GM08714 (cell line): Measurements from ENCODE around the gene ASTL.

Source experiments
- H3K4me3 ChIP-seq: fragments of 200-500 bp; sonication (Bioruptor generic); 2 replicates; pipeline ENCODE4 v1.5.1; 2014; ENCODE audit warnings: mild to moderate bottlenecking, low read length, inconsistent platforms
- ZNF274 ChIP-seq: IDR thresholded peaks from 2 replicates; pipeline ENCODE4 v1.6.1; 2012; ENCODE audit warnings: mild to moderate bottlenecking, low read depth, low read length

Gene ASTL

DNA sequence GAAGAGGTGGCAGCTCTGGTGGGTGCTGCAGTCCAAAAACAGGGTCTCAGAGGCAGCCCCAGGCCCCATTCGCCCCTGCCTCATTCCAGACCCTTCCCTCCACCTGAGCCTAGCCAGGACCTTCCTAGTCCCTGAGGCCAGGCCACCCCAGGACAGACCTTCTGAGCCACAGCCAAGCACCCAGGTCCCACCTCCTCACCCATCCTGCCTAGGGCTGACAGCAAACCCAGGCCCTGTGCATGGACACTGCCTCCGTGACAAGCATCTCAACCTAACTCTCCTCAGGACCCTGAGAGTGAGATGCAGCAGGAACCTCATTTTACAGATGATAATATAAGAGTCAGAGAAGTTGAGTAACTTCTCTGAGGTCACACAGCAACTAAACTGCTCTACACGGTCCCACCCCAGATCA lies 37.4 kb downstream of the ASTL start:
- no peak overlapping the region for H3K4me3 ChIP-seq
- TF ChIP-seq ZNF274, result no peak

DNA sequence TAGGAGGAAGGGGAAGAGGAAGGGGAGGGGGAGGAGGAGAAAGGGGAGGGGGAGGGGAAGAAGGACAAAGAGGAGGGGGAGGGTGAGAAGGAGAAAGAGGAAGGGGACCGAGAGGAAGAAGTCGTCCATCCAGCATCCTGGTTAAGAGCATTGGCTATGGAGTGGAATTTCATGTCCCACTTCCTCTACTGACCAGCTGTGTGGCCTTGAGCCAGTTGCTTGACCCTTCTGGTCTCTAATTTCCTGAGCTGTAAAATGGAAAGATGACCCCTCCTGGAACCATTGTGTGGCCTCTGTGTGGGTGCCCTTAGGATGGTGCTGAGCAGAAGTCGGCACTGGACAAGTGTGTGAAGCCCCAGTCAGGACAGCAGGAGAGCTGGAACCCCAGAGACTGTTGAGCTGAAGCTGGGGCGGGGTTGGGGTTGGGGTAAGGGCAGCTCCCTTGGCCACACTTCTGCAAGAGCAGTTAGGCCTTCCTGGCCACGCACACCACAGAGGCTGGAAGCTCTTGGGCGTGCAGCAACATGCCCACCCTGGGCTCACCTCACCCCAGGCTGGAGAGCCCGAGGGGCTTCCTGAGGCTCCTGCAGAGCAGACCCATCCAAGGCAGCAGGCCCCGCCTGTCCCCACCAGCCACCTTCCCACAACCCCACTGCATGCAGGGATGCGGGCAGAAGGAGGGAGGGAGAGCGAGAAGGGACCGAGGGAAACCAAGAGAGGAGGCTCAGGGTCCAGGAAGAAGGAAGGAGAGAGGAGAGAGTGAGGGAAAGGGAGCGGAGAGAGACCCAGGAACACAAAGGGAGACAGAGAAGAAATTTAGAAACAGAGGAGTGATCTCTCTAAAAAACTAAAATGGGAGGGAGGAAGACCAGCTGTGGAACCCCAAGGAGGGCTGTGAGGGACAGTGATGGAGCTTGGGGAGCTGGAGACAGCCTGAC lies 38.2 kb downstream of the ASTL start:
- TF ChIP-seq ZNF274, result no peak

DNA sequence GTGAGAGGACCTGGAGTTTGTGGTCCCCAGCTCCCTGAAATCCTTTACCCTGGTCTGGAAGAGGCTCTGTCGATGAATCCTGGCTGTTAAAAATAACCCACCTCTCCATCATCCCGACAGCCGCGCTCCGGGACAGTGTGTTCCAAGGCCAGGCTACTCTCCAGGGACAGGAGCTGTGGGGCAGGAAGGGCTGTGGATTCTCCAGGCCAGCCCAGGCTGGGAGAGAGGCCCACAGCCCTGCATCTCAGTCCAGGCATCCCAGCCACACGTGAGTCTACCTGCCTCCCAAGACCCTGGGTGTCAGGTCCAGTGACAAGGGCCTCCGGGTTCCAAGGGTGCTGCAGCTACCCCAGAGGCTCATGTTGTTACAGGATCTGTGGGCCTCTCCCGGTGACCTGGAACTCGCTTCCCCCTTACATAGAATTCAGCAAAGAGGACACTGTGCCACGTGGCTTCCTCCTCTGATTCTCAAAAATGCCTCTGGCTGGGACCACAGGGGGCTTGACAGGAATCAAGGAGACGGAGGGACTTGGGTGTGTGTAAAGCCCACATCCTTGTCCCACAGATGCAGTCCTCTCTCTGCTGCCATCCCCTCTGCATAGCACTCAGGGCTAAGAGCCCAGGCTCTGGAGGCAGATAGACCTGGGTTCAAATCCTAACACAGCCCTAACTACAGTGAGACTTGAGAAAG lies 39.3 kb downstream of the ASTL start:
- no peak overlapping the region for H3K4me3 ChIP-seq
- TF ChIP-seq ZNF274, result no peak

More for the DNA sequence above, 38.2 kb downstream of the ASTL start:
- H3K4me3 ChIP-seq, result no peak overlapping the region

DNA sequence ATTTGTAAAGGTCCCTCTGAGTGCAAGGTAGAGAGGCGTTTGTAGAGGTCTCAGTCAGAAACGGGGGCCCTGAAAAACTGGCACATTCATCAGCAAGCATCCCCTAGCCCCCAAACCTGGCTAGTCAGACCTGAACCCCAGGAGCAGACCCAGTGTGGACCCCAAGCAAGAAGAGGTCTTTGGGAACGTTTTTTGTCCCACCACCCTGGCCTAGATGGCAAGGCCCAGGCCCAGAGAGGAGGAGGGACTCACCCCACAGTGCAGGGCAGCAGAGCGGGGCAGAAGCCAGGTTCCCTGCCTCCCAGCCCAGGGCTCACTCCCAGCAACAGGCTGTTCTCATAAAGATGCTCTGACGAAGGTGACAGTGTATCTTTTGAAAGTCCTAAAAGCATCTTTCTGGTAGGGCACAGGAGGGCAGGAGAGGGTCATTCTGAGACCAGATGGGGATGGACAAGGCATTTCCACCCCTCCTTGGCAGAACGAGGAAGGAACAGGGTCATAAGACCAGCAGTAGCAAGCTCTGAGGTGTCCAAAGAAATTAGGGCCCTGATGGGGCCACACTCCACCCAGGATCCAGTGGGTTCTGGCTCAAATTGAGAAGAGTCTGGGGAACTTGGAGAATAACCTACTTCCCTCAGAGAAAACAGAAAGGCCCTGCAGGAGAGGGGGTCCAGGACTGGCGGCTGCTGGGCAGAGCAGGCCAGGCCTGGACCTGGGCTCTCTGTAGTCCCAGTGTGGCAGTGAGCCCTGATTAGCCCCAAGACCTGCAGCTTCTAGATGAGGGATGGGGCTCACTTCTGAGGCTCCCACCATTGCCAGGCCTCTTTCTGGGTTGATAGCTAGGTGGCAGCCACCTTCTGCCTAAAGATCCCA lies 40.1 kb downstream of the ASTL start:
- TF ChIP-seq ZNF274, result no peak
- H3K4me3 ChIP-seq, result no peak overlapping the region

DNA sequence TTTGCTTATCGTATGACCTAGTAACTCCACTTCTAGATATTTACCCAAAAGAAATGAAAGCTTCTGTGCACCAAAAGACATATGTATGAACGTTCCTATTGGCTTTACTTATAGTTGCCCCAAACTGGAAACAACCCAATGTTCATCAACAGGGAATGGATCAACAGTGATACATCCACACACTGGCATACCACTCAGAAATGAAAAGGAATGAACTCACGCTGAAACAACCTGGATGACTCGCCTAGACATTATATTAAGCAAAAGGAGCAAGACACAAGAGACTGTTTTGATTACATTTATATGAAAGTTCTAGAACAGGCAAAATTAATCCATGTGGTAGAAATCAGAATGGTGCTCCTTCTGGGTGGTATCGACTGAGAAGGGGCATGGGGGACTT lies 40.9 kb downstream of the ASTL start:
- TF ChIP-seq ZNF274, result no peak
- H3K4me3 ChIP-seq, result no peak overlapping the region

DNA sequence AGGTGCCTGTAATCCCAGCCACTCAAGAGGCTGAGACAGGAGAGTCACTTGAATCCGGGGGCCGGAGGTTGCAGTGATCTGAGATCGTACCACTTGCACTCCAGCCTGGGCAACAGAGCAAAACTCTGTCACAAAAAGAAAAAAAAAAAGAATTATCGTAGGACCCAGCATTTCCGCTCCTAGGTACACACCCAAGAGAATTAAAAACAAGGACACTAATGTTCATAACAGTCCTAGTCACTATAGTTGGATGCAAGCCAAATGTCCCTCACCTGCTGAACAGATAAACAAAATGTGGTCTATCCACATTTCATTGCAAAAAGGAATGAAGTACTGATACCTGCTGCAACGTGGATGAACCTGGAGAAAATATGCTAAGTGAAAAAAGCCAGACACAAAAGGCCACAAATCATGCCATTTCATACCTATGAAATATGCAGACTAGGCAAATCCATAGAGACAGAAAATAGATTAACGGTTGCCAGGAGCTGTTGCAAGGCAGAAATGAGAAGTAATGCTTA lies 43.1 kb downstream of the ASTL start:
- no peak for TF ChIP-seq ZNF274
- no peak overlapping the region for H3K4me3 ChIP-seq

DNA sequence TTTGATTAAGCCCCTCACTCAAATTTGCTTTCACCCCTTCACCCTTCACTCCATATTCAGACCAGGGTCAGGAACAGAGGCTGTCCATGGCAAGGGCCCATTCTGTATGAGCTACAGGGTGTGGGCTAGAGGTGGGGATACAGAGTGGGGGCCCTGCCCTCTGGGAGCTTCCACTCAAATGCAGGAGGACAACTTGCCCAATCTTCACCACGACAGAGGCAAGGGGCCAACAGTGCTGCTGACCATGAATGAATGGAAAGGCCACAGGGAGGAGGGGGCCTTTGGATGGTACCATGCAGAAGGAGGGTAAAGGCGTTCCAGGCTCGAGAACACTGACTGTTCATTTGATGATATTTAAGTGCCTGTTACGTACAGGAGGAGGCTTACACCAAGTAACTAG lies 44.8 kb downstream of the ASTL start:
- TF ChIP-seq ZNF274, result no peak
- no peak overlapping the region for H3K4me3 ChIP-seq

DNA sequence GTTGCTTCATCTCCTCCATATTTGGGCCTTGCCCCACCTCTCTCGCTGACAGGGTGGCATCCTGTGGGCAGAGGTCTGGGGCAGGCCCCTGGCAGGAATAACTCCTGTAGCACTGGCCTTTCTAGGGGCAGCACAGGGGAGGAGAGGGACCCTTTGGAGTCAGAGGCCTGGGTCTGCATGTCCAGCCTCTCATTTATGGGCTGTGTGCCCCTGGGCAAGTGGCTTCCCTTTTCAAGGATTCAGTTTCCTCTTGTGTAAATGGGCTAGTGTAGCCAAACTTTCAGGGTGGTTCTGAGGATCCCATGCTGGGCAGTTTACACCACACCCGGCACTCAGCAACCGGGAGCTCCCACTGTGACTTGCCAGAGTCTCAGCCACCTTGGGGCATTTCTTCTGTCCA lies 45.4 kb downstream of the ASTL start:
- H3K4me3 ChIP-seq, result no peak overlapping the region
- no peak for TF ChIP-seq ZNF274

DNA sequence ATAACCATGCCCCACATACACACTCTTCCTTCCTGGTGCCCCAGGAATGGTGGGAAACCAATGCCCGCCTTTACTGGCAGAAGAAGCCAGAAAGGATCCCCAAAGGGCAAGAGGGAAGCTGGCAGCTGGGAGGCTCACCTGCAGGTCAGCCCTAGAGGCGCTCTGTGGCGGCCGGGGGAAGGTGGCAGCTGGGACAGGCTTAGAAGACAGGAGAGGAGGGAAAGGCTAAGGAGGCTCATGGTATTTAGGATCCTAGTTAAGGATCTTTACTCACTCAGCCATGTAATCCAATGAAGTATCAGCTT lies 45.8 kb downstream of the ASTL start:
- no peak for TF ChIP-seq ZNF274
- H3K4me3 ChIP-seq, result no peak overlapping the region

DNA sequence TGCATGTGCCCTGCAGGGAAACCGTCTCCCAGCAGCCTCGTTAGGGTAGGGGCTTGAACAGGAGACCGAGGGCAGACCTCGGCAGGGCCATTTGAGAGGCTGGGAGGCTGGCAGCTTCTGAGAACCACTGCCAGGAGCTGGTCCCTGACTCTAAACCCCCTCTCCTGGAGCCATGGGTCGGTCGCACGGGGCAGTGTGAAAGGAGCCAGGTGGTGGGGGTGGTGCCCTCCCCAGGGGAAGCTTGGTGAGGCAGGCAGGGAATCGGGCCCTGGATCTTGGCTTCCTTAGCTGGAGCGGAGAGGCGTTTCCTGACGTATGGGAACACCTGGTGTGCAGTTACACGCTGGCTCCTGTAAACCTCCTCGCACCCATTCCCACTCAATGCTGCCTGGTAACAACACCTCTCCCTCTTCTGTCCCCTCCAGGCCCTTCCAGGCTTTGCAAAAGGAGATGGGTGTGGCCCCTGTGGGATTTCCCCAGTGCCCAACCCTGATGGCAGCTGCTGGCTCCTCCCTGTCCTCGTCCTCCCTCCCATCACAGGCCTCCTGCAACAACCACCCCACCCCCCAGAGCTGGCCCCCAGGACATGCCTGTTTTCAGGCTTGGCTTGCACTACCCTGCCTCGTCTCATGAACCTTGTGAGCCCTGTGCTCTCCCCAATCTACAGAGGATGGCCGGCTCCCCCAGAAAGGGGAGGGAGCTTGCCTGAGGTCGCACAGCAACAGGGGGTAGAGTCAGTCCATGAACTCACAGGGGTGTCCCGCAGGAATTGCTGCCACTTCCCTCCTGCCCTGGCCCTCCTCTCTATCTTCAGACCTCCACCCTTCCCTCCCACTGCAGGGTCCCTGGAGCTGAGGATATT lies 46.4 kb downstream of the ASTL start:
- no peak overlapping the region for H3K4me3 ChIP-seq
- no peak for TF ChIP-seq ZNF274

DNA sequence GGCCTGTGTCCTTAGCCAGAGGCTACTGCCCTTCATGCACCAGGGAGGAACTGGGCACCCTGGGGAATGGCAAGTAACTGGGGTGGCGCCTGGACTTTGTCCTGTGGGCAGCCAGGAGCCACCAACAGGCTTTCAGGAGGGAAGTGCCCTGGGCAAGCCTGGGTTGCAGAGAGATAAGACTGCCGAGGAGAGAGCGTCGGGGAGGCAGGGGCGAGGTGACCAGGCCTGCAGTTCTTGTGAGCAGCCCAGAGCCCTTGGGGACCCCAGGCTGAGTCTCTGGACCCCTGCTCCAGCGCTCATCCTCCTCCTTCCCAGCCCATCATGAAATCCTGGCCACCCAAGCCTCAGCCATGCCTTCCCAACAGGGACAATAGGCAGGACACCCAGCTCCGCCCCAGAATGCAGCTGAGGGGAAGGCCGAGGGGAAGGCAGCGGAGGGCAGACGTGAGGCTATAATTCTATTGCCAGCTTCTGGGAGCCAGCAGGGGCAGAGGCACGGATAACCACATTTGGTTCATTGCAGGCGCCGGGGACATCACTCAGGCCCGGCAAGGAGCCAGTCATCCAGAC lies 47.1 kb downstream of the ASTL start:
- no peak overlapping the region for H3K4me3 ChIP-seq
- no peak for TF ChIP-seq ZNF274

DNA sequence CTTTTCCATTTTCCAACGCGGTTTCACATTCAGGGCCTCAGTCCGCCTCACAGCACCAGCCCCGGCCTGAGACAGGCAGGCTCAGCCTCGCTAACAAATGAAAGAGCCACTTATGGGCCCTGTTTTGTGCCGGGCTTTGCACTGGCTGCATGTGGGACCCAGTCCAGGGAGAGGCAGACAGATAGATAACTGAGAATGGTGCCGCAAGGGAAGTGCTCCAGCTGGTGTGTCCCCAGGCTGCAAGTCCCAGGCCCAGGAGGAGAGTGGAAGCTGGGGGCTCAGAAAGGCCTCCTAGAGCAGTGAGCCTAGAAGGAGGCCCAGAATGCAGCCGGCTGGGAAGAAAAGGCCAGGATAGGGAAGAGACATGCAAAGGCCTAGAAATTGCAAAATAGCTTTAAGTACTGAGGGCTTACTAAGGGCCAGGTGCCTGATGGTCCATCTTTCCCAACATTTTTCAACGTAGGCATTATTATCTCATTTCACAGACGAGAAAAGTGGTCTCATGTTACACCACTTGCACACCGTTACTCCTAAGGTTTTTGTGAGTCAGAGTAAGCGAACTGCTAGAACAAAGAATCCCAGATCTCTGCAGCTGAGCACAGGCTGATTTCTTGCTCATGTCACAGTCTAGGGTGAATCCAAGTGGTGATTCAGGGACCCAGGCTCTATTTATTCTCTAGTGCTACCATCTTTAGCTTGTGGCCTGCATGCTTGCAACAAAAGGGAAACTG lies 47.9 kb downstream of the ASTL start:
- no peak for TF ChIP-seq ZNF274
- no peak overlapping the region for H3K4me3 ChIP-seq
